Neural cell (in vitro differentiated cells): ENCODE data around the gene DHRS7.

Source experiments
- CTCF ChIP-seq: fragments of 450-650 bp; IDR thresholded peaks from 2 replicates; pipeline ENCODE4 v1.5.1; 2014; ENCODE audit warnings: antibody characterized with exemption, mild to moderate bottlenecking, moderate library complexity; ENCODE audit not compliant: poor library complexity, severe bottlenecking
- EZH2 ChIP-seq: fragments of 200-600, 300-800 bp; shearing (Covaris generic), sonication (generic); IDR thresholded peaks from 2 replicates; pipeline ENCODE4 v1.6.1; 2014; ENCODE audit warnings: antibody characterized with exemption, low read length, borderline replicate concordance, mild to moderate bottlenecking; ENCODE audit not compliant: insufficient read depth, poor library complexity, severe bottlenecking
- RAD21 ChIP-seq: fragments of 450-650 bp; conservative IDR thresholded peaks from 2 replicates; pipeline ENCODE4 v1.6.1; 2014; ENCODE audit warnings: antibody characterized with exemption, mild to moderate bottlenecking, moderate library complexity
- SMC3 ChIP-seq: fragments of 450-650 bp; conservative IDR thresholded peaks from 2 replicates; pipeline ENCODE4 v1.6.1; 2014; ENCODE audit warnings: antibody characterized with exemption, mild to moderate bottlenecking, moderate library complexity; ENCODE audit not compliant: poor library complexity
- TF ChIP-seq, protein P1 (sequence below): IDR thresholded peaks from 2 replicates; pipeline ENCODE4 v1.6.1; 2012; ENCODE audit warnings: borderline replicate concordance

DNA sequence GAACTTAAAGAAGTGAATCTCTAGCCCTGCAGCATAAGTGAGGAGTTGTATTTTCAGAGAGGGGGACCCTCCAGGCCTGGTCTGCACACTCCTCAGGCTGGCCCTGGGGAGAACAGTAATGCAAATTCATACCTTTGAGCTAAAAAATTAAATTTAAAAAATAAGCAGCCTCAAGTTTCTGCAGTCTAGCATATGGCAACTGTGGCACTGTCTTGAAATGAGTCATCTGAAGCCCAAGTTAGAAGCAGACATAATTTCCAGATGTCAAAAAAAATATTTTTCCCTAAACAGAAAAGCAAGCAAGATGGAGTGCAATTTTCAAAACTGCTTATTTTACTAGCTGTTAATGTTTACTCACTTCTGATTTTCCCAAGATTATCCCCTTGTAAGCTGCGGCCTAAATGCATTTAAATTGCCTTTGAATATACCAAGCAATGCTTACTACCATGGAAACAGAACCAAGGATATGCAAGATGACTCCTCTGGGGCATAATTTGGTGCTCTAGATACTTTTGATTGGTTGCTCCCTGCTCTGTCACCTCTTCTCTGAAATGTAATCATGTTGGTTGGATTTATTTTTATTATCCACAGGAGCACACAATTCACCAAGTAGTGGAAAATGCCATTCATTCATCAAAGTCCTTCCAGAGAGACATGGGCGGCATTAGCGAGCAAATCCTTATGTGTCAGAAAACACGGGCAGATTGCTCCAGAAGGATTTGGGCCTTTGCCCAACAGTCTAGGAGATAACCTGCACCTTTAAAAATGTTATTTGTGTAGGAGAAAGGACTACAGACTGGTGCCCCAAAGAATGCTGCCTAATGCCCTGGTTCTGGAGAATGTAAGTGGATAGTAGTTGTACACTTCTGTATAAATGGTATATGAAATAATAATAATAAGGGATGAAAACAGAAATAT is 25.0 kb upstream of the DHRS7 start:
- TF ChIP-seq, protein P1, sequence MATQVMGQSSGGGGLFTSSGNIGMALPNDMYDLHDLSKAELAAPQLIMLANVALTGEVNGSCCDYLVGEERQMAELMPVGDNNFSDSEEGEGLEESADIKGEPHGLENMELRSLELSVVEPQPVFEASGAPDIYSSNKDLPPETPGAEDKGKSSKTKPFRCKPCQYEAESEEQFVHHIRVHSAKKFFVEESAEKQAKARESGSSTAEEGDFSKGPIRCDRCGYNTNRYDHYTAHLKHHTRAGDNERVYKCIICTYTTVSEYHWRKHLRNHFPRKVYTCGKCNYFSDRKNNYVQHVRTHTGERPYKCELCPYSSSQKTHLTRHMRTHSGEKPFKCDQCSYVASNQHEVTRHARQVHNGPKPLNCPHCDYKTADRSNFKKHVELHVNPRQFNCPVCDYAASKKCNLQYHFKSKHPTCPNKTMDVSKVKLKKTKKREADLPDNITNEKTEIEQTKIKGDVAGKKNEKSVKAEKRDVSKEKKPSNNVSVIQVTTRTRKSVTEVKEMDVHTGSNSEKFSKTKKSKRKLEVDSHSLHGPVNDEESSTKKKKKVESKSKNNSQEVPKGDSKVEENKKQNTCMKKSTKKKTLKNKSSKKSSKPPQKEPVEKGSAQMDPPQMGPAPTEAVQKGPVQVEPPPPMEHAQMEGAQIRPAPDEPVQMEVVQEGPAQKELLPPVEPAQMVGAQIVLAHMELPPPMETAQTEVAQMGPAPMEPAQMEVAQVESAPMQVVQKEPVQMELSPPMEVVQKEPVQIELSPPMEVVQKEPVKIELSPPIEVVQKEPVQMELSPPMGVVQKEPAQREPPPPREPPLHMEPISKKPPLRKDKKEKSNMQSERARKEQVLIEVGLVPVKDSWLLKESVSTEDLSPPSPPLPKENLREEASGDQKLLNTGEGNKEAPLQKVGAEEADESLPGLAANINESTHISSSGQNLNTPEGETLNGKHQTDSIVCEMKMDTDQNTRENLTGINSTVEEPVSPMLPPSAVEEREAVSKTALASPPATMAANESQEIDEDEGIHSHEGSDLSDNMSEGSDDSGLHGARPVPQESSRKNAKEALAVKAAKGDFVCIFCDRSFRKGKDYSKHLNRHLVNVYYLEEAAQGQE = no peak
- TF ChIP-seq CTCF (no peak), RAD21 (no peak), EZH2 (no peak), SMC3 (no peak)
